H9 (cell line): ENCODE data around the gene NEK6. TPM values are rescaled to one million over a fixed set of nuclear protein-coding genes. Genes with fewer than 3 reads are reported as not detected.

Experiments
- DNase-seq: peaks from one replicate; pipeline ENCODE4 v3.0.0-alpha.2; 2017
- H2AFZ ChIP-seq: one replicate; pipeline ENCODE4 v1.6.1; 2013; ENCODE audit warnings: mild to moderate bottlenecking, low read length, control low read depth, moderate library complexity
- H2AK5ac ChIP-seq: 2 replicates; pipeline ENCODE4 v1.6.1; 2013; ENCODE audit warnings: low read length, control low read depth, mixed read lengths; ENCODE audit not compliant: insufficient read length
- H2BK120ac ChIP-seq: one replicate; pipeline ENCODE4 v1.6.1; 2013; ENCODE audit warnings: low read depth, mild to moderate bottlenecking, low read length, control low read depth, inconsistent platforms; ENCODE audit not compliant: poor library complexity, severe bottlenecking
- H2BK12ac ChIP-seq: 2 replicates; pipeline ENCODE4 v1.6.1; 2013; ENCODE audit warnings: low read length, control low read depth, mixed read lengths, low read depth; ENCODE audit not compliant: insufficient read length
- H2BK15ac ChIP-seq: 2 replicates; pipeline ENCODE4 v1.6.1; 2013; ENCODE audit warnings: low read depth, low read length, control low read depth
- H2BK20ac ChIP-seq: one replicate; pipeline ENCODE4 v1.6.1; 2013; ENCODE audit warnings: low read depth, mild to moderate bottlenecking, low read length, control low read depth, inconsistent platforms; ENCODE audit not compliant: poor library complexity, severe bottlenecking
- H2BK5ac ChIP-seq: 2 replicates; pipeline ENCODE4 v1.6.1; 2013; ENCODE audit warnings: low read length, control low read depth, mixed read lengths; ENCODE audit not compliant: insufficient read length
- H3K14ac ChIP-seq: 2 replicates; pipeline ENCODE4 v1.6.1; 2013; ENCODE audit warnings: low read length, control low read depth; ENCODE audit not compliant: insufficient read depth
- H3K18ac ChIP-seq: 2 replicates; pipeline ENCODE4 v1.6.1; 2013; ENCODE audit warnings: low read depth, mild to moderate bottlenecking, mixed read lengths, low read length, control low read depth; ENCODE audit not compliant: insufficient read length
- H3K23ac ChIP-seq: 2 replicates; pipeline ENCODE4 v1.6.1; 2013; ENCODE audit warnings: low read length, control low read depth, mixed read lengths, low read depth; ENCODE audit not compliant: insufficient read length
- H3K23me2 ChIP-seq: 2 replicates; pipeline ENCODE4 v1.6.1; 2013; ENCODE audit warnings: low read depth, mild to moderate bottlenecking, mixed read lengths, low read length, control low read depth; ENCODE audit not compliant: insufficient read length, poor library complexity, severe bottlenecking
- H3K27ac ChIP-seq: 2 replicates; pipeline ENCODE4 v1.5.1; 2013; ENCODE audit warnings: low read length, control low read depth, mixed read lengths, low read depth; ENCODE audit not compliant: insufficient read length
- H3K27me3 ChIP-seq: 2 replicates; pipeline ENCODE4 v1.6.1; 2013; ENCODE audit warnings: low read length, control low read depth, inconsistent platforms; ENCODE audit not compliant: insufficient read depth
- H3K4ac ChIP-seq: 2 replicates; pipeline ENCODE4 v1.6.1; 2013; ENCODE audit warnings: low read depth, mild to moderate bottlenecking, control low read depth, inconsistent platforms, low read length, moderate library complexity
- H3K4me1 ChIP-seq: 2 replicates; pipeline ENCODE4 v1.6.1; 2013; ENCODE audit warnings: low read length, control low read depth, inconsistent platforms; ENCODE audit not compliant: insufficient read depth
- H3K4me2 ChIP-seq: 2 replicates; pipeline ENCODE4 v1.6.1; 2013; ENCODE audit warnings: low read length, control low read depth, mixed read lengths; ENCODE audit not compliant: insufficient read length, insufficient read depth
- H3K56ac ChIP-seq: 2 replicates; pipeline ENCODE4 v1.6.1; 2013; ENCODE audit warnings: low read depth, mild to moderate bottlenecking, mixed read lengths, low read length, control low read depth; ENCODE audit not compliant: insufficient read length
- H3K79me1 ChIP-seq: 2 replicates; pipeline ENCODE4 v1.6.1; 2013; ENCODE audit warnings: low read depth, mild to moderate bottlenecking, moderate library complexity, low read length, control low read depth, inconsistent platforms; ENCODE audit not compliant: insufficient read depth, poor library complexity, severe bottlenecking
- H3K79me2 ChIP-seq: 2 replicates; pipeline ENCODE4 v1.6.1; 2013; ENCODE audit warnings: low read length, control low read depth, inconsistent platforms; ENCODE audit not compliant: insufficient read depth
- H3K9ac ChIP-seq: 2 replicates; pipeline ENCODE4 v1.6.1; 2013; ENCODE audit warnings: low read length, control low read depth, mixed read lengths; ENCODE audit not compliant: insufficient read length; ENCODE audit errors: extremely low read depth
- H3K9me3 ChIP-seq: one replicate; pipeline ENCODE4 v1.6.1; 2013; ENCODE audit warnings: low read depth, low read length, inconsistent platforms; ENCODE audit not compliant: control insufficient read depth
- H3T11ph ChIP-seq: one replicate; pipeline ENCODE4 v1.6.1; 2013; ENCODE audit warnings: mild to moderate bottlenecking, low read length, control low read depth, inconsistent platforms
- H4K20me1 ChIP-seq: one replicate; pipeline ENCODE4 v1.6.1; 2013; ENCODE audit not compliant: control insufficient read depth, insufficient read length, insufficient read depth
- H4K5ac ChIP-seq: 2 replicates; pipeline ENCODE4 v1.6.1; 2013; ENCODE audit warnings: low read depth, mild to moderate bottlenecking, mixed read lengths, low read length, control low read depth; ENCODE audit not compliant: insufficient read length
- H4K8ac ChIP-seq: replicated peaks from 2 replicates; pipeline ENCODE4 v1.6.1; 2013; ENCODE audit warnings: low read length, control low read depth, mixed read lengths, low read depth; ENCODE audit not compliant: insufficient read length
- H4K91ac ChIP-seq: 2 replicates; pipeline ENCODE4 v1.6.1; 2013; ENCODE audit warnings: low read depth, mild to moderate bottlenecking, moderate library complexity, mixed read lengths, low read length, control low read depth; ENCODE audit not compliant: insufficient read length
- H3K27ac Mint-ChIP-seq, 3 experiments: 2 replicates in 2 of 3; 3 replicates in 1 of 3; pipeline ENCODE4 v1.8.0; 2020 to 2021; ENCODE audit warnings: mixed read lengths in 3 of 3, mild to moderate bottlenecking in 1 of 3, moderate library complexity in 1 of 3
- H3K27me3 Mint-ChIP-seq: 2 replicates; pipeline ENCODE4 v1.8.0; 2021; ENCODE audit warnings: low read depth, mild to moderate bottlenecking, moderate library complexity, mixed read lengths
- H3K36me3 Mint-ChIP-seq, 3 experiments: 2 replicates in 2 of 3; 3 replicates in 1 of 3; pipeline ENCODE4 v1.8.0; 2020 to 2021; ENCODE audit warnings: low read depth in 3 of 3, mixed read lengths in 3 of 3; ENCODE audit not compliant: insufficient read depth in 1 of 3
- H3K4me1 Mint-ChIP-seq, 2 experiments: 2 replicates each; pipeline ENCODE4 v1.8.0; 2020; ENCODE audit warnings: mixed read lengths in 2 of 2
- H3K4me3 Mint-ChIP-seq, 2 experiments: 2 replicates in 1 of 2; 3 replicates in 1 of 2; pipeline ENCODE4 v1.8.0; 2020 to 2021; ENCODE audit warnings: mild to moderate bottlenecking in 2 of 2, mixed read lengths in 2 of 2, moderate library complexity in 1 of 2
- H3K9me3 Mint-ChIP-seq, 2 experiments: 2 replicates in 1 of 2; 3 replicates in 1 of 2; pipeline ENCODE4 v1.8.0; 2020; ENCODE audit warnings: mild to moderate bottlenecking in 2 of 2, mixed read lengths in 2 of 2, moderate library complexity in 1 of 2
- CTCF ChIP-seq: fragments of 200-600 bp; sonication (generic); conservative IDR thresholded peaks from 3 replicates; pipeline ENCODE4 v1.8.0; 2021; ENCODE audit warnings: antibody characterized with exemption, mild to moderate bottlenecking
- WGBS: extraction: QIAGEN DNeasy Blood & Tissue Kit; methylation state at CpG from one replicate; pipeline ENCODE4 v1.1.7; 2013; ENCODE audit warnings: missing lambda C conversion rate, low lambda C conversion rate, mixed read lengths; ENCODE audit not compliant: insufficient read length; ENCODE audit errors: extremely low coverage; 5-methylcytosine and 5-hydroxymethylcytosine counted together
- total RNA-seq: library from RNA; stranded (reverse); gene quantifications from 2 replicates; pipeline ENCODE4 v1.2.1, GENCODE V29; 2021

Gene NEK6
- total RNA-seq, 1 experiment from 2014 or later, result 14.3 TPM

GRCh38 chr9:124345063-124345462 lies 87.3 kb downstream of the NEK6 start:
- H3K18ac ChIP-seq, result no peak overlapping the region
- H3K27me3 Mint-ChIP-seq, result no peaks in the 10 kb centered on the region; the same call in 1 of the 2 replicates
- H3K4me1 ChIP-seq, result no peaks in the 10 kb centered on the region; the same call in 1 of the 2 replicates
- H3T11ph ChIP-seq, result no peak overlapping the region
- H2BK5ac ChIP-seq, result no peak overlapping the region
- H3K23ac ChIP-seq, result no peak overlapping the region
- H2AFZ ChIP-seq, result no peak overlapping the region
- H3K36me3 Mint-ChIP-seq, result peaks cover 5 to 12% (median 12%) of the 10 kb centered on the region in 3 experiments
- no peaks in the 10 kb centered on the region for H3K79me2 ChIP-seq
- no peak overlapping the region for H4K8ac ChIP-seq
- no peak overlapping the region for H3K4ac ChIP-seq
- DNase-seq, result no peak
- H2BK15ac ChIP-seq, result no peak overlapping the region
- no peak overlapping the region for H3K14ac ChIP-seq
- H3K79me1 ChIP-seq, result no peaks in the 10 kb centered on the region
- H3K9ac ChIP-seq, result no peak overlapping the region
- H3K4me3 Mint-ChIP-seq, result no peak overlapping the region
- no peak overlapping the region for H4K5ac ChIP-seq
- peaks cover 13 to 21% of the 10 kb centered on the region in 2 experiments for H3K4me1 Mint-ChIP-seq
- no peak overlapping the region for H3K27ac ChIP-seq
- no peak for TF ChIP-seq CTCF
- H2BK20ac ChIP-seq, result no peak overlapping the region
- WGBS, result no CpG with 5 or more reads among the region's 14 CpGs
- no peak overlapping the region for H2AK5ac ChIP-seq
- no peaks in the 10 kb centered on the region for H3K9me3 Mint-ChIP-seq
- no peaks in the 10 kb centered on the region for H3K27me3 ChIP-seq
- no peaks in the 10 kb centered on the region for H3K23me2 ChIP-seq
- H4K91ac ChIP-seq, result no peak overlapping the region
- H3K9me3 ChIP-seq, result no peaks in the 10 kb centered on the region
- H3K27ac Mint-ChIP-seq, result peak overlapping the region in 2 of 3 experiments; percentile 73 to 89; a peak in 3 of 7 replicates
- H2BK120ac ChIP-seq, result no peak overlapping the region
- H4K20me1 ChIP-seq, result no peaks in the 10 kb centered on the region
- no peak overlapping the region for H3K56ac ChIP-seq
- no peak overlapping the region for H3K4me2 ChIP-seq
- no peak overlapping the region for H2BK12ac ChIP-seq
